Panc1 (cell line): ENCODE data around the gene FAM53B. TPM values are rescaled to one million over a fixed set of nuclear protein-coding genes. Genes with fewer than 3 reads are reported as not detected.

Experiments used
- ATAC-seq: fragments of 200-7000 bp; cut with Tn5 transposase; 2 replicates; pipeline ENCODE4 v1.9.1; 2020; ENCODE audit warnings: mild to moderate bottlenecking, moderate library complexity
- BruUV-seq: library from RNA; stranded (reverse); fragments of 400-500 nt; replicated peaks from 2 replicates; lab custom pipeline; 2021; lab: Mats Ljungman, UMichigan
- CTCF ChIA-PET: fragments of 300-600 bp; sonication (Branson Sonifier 250); formaldehyde crosslinking; loops from one replicate; lab custom pipeline; 2022; ENCODE audit warnings: antibody characterized with exemption; lab: Charles Lee
- POLR2A ChIA-PET: fragments of 300-600 bp; sonication (Branson Sonifier 250); formaldehyde crosslinking; loops from one replicate; lab custom pipeline; 2022; ENCODE audit warnings: antibody characterized with exemption; lab: Charles Lee
- DNase-seq: peaks from one replicate; pipeline ENCODE4 v3.0.0-alpha.2; 2010; ENCODE audit warnings: low read depth, low spot score
- H3K27ac ChIP-seq: 2 replicates; pipeline ENCODE4 v1.5.1; 2011; ENCODE audit warnings: mild to moderate bottlenecking, low read length, inconsistent platforms
- H3K27me3 ChIP-seq: fragments of 200-500 bp; sonication (Bioruptor generic); 2 replicates; pipeline ENCODE4 v1.6.0; 2014; ENCODE audit warnings: low read length, inconsistent platforms; ENCODE audit not compliant: control insufficient read depth, insufficient read depth
- H3K36me3 ChIP-seq: fragments of 200-500 bp; sonication (Bioruptor generic); 2 replicates; pipeline ENCODE4 v1.5.1; 2014; ENCODE audit warnings: inconsistent platforms, mild to moderate bottlenecking, low read length, moderate library complexity; ENCODE audit not compliant: control insufficient read depth, insufficient read depth
- H3K4me1 ChIP-seq: 2 replicates; pipeline ENCODE4 v1.5.1; 2011; ENCODE audit warnings: inconsistent platforms, mild to moderate bottlenecking, low read length, moderate library complexity; ENCODE audit not compliant: control insufficient read depth, insufficient read depth
- H3K4me3 ChIP-seq, 2 experiments: 2 replicates each; pipeline ENCODE4 v1.5.1; 2011 to 2012; ENCODE audit warnings: low read depth in 2 of 2, low read length in 2 of 2, mild to moderate bottlenecking in 2 of 2, inconsistent platforms in 1 of 2, moderate library complexity in 1 of 2
- H3K9me3 ChIP-seq: fragments of 200-500 bp; sonication (Bioruptor generic); 2 replicates; pipeline ENCODE4 v1.5.1; 2014; ENCODE audit warnings: low read depth, mild to moderate bottlenecking, inconsistent platforms, low read length, moderate library complexity; ENCODE audit not compliant: control insufficient read depth, insufficient read depth
- CTCF ChIP-seq: fragments of 450-650 bp; IDR thresholded peaks from 2 replicates; pipeline ENCODE4 v1.5.1; 2017; ENCODE audit warnings: mild to moderate bottlenecking
- POLR2AphosphoS5 ChIP-seq: IDR thresholded peaks from 2 replicates; pipeline ENCODE4 v1.6.1; 2012; ENCODE audit warnings: mild to moderate bottlenecking, low read depth, low read length, moderate library complexity
- REST ChIP-seq, 2 experiments: IDR thresholded peaks; 2 replicates each; pipeline ENCODE4 v1.6.1; 2011 to 2012; ENCODE audit warnings: low read depth in 2 of 2, control low read depth in 1 of 2, low read length in 1 of 2, mild to moderate bottlenecking in 1 of 2, moderate library complexity in 1 of 2; ENCODE audit not compliant: insufficient read depth in 1 of 2
- SIN3A ChIP-seq: IDR thresholded peaks from 2 replicates; pipeline ENCODE4 v1.6.1; 2012; ENCODE audit warnings: low read depth, mild to moderate bottlenecking, low read length, moderate library complexity, borderline replicate concordance; ENCODE audit not compliant: insufficient read depth
- TCF7L2 ChIP-seq: IDR thresholded peaks from 2 replicates; pipeline ENCODE4 v1.6.1; 2011; ENCODE audit warnings: mild to moderate bottlenecking, low read depth, low read length, inconsistent platforms
- in situ Hi-C: cut with HindIII; loops from 2 replicates; pipeline ENCODE4 v1.10.0; 2016; ENCODE audit warnings: low sequenced_read_pairs, low pct_unique_long_range_greater_than_20kb
- intact Hi-C: fragments of 100-400 bp; cut with micrococcal nuclease; formaldehyde crosslinking; loops from one replicate; pipeline ENCODE4 v1.10.0; 2022; ENCODE audit not compliant: unreplicated experiment
- total RNA-seq: library from RNA; stranded (reverse); gene quantifications from one replicate; pipeline ENCODE4 v1.2.1, GENCODE V29; 2021; ENCODE audit not compliant: unreplicated experiment

Gene FAM53B
- total RNA-seq, 1 experiment from 2014 or later = 42.5 TPM

GRCh38 chr10:124616040-124616835 is 127.9 kb downstream of the FAM53B start:
- Histone ChIP-seq H3K4me3 (no peak overlapping the region), H3K27ac (no peak overlapping the region), H3K36me3 (no peaks in the 10 kb centered on the region), H3K9me3 (no peaks in the 10 kb centered on the region), H3K27me3 (no peaks in the 10 kb centered on the region), H3K4me1 (peaks cover 23% of the 10 kb centered on the region)
- intact Hi-C loops (no loop called here), in situ Hi-C loops (no loop called here)
- no TSS peak for BruUV-seq
- ChIA-PET CTCF (no interaction called here), POLR2A (no interaction called here)
- TF ChIP-seq REST (IDR thresholded peaks at IDR 0.05; ENCODE audit: insufficient read depth in 1 of 2, low read depth in 2 of 2, low read length in 1 of 2) (no peak), TCF7L2 (no peak), SIN3A (no peak), POLR2AphosphoS5 (no peak), CTCF (no peak)
- DNase-seq = no peak
- ATAC-seq = no peak

- ChIA-PET POLR2A (no interaction called here), CTCF (interaction anchor here (1.0 kb wide), 1 partner anchor 126 kb away, joined by 3 read pairs; no protein-coding TSS in a partner anchor)
- Histone ChIP-seq H3K4me3 (no peak overlapping the region), H3K27ac (no peak overlapping the region), H3K9me3 (no peaks in the 10 kb centered on the region), H3K36me3 (no peaks in the 10 kb centered on the region), H3K27me3 (no peaks in the 10 kb centered on the region), H3K4me1 (peaks cover 23% of the 10 kb centered on the region)
- DNase-seq (no peak), ATAC-seq (no peak)
- BruUV-seq = no TSS peak
- intact Hi-C loops (no loop called here), in situ Hi-C loops (no loop called here)
- TF ChIP-seq REST (IDR thresholded peaks at IDR 0.05; ENCODE audit: insufficient read depth in 1 of 2, low read depth in 2 of 2, low read length in 1 of 2) (no peak), CTCF (no peak), POLR2AphosphoS5 (no peak), TCF7L2 (no peak), SIN3A (no peak)
These were observed 128.9 kb downstream of the FAM53B start for GRCh38 chr10:124615259-124615658.
